Ramos (cell line): ENCODE measurements around the gene RPUSD3.

Experiments used
- in situ Hi-C: fragments of 300-500 bp; cut with MboI; formaldehyde crosslinking; loops from one replicate; pipeline ENCODE4 v1.14.3; 2022; ENCODE audit warnings: low sequenced_read_pairs; ENCODE audit not compliant: unreplicated experiment

Gene RPUSD3

DNA sequence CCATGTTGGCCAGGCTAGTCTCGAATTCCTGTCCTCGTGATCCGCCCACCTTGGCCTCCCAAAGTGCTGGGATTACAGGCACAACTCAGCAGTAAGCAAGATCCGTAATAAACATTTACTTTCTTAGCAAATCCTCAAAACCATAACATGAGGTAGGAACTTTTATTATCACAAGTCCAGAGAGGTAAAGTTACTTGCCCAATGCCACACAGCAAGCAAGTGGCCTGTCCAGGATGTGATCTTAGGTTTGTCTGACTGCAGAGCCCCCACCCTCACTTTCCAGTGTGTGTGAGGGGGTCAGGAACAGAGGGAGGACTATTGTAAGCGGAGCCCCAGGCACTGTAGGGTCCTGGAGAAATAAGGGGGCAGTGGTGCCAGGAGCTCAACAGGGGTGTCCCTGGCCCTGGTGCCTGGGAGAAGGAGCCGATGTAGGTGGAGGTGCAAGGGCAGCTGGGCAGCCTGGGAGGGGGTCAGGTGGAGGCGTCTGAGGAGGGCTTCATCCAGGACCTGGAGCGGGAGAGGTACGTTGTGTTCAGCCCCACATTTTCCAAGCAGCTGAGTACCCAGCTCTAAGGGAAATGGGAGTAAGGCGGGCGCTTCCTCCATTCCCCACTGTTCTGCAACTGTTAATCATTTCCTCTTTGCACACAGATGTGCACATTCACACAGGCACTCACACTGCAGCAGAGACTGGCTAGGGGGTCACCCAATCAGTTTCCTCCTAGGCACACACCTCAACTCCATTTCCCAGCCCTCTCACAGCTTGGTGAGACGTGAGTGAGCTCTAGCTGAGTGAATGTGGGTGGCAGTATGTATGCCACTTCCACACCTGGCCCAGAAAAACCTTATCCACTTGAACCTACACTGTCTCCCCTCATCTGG, 5.9 kb downstream of the RPUSD3 start:
- in situ Hi-C loops: no loop called here

GRCh38 chr3:9834520-9835380, 9.1 kb downstream of the RPUSD3 start:
- in situ Hi-C loops: no loop called here

GRCh38 chr3:9833078-9833477, 10.7 kb downstream of the RPUSD3 start:
- in situ Hi-C loops: no loop called here

- in situ Hi-C loops: no loop called here
Measured at GRCh38 chr3:9831253-9831652, 12.6 kb downstream of the RPUSD3 start.

- in situ Hi-C loops: no loop called here
Measured at GRCh38 chr3:9828801-9829755, 14.7 kb downstream of the RPUSD3 start.

- in situ Hi-C loops: no loop called here
Measured at GRCh38 chr3:9826815-9827573, 16.8 kb downstream of the RPUSD3 start.

- in situ Hi-C loops: no loop called here
Measured at GRCh38 chr3:9825451-9826040, 18.3 kb downstream of the RPUSD3 start.

- in situ Hi-C loops: no loop called here
Measured at GRCh38 chr3:9820946-9821345, 22.9 kb downstream of the RPUSD3 start.

GRCh38 chr3:9820543-9820942, 23.3 kb downstream of the RPUSD3 start:
- in situ Hi-C loops: no loop called here

DNA sequence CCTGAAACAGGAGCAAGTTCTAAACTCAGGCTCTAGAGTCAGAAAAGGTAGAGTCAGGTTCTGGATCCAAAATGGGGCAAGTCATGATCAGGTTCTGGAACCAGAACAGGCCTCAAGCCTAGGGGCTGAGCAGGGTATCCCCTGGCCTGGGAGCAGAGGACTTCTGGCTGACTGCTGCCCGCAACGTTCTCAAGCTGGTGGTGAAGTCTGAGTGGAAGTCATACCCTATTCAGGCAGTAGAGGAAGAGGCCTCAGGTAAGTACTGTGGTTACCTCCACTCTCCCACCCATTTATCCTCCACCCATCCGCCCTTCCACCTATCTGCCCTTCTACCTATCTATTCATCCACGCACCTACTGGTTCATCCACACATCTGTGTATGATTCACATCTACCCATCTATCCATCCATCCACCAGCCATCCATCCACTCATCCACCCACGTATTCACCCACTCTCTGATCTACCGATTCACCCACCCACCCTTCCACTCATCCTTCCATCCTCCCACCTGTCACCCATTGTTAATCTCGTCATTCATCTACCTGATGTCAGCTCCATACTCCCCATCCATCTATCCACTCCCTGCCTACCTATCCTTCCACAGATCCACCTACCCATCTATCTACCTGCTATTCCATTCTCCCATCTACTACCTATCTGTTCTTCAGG, 25.0 kb downstream of the RPUSD3 start:
- in situ Hi-C loops: no loop called here

GRCh38 chr3:9817436-9817835, 26.4 kb downstream of the RPUSD3 start:
- in situ Hi-C loops: no loop called here

DNA sequence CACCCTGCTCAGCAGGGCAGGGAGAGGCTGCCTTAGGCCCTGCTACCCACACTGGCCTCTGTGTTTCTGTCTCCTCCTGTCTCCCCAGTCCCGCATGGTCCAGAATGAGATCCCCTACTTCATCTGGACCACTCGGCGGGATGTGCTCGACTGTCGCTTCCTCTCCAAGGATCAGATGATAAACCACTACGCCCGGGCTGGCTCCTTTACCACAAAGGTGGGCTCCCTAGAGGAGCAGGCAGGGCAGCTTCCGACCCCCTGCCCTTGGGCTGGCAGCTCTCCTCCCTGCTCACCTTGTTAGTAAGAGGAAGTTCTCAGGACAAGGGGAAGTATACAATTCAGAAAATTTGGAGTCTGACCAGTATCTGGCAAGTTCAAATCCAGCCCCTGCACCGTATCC, 27.8 kb downstream of the RPUSD3 start:
- in situ Hi-C loops: no loop called here

DNA sequence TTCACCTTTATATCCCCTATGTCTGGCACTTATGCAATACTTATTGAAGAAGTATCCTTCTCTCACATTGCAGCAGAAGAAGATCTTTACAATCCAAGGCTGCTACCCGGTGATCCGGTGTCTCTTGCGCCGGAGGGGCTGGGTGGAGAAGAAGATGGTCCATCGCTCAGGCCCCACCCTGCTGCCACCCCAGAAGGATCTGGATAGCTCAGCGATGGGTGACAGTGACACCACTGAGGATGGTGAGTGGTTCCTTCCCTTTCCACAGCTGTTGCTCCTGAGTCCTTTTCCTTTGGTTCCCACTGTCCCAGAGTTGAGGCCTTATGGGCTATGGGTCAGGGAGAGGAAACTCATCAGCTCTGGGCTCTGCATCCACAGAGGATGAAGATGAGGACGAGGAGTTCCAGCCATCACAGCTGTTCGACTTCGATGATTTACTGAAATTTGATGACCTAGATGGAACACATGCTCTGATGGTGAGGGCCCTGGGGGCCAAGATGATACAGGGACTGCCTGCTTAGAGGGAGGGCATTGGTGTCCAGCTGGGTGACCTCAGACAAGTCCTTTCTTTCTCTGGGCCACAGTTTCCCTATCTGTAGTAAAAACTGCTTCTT, 30.8 kb downstream of the RPUSD3 start:
- in situ Hi-C loops: no loop called here

- in situ Hi-C loops: no loop called here
Measured at GRCh38 chr3:9810846-9811245, 33.0 kb downstream of the RPUSD3 start.

DNA sequence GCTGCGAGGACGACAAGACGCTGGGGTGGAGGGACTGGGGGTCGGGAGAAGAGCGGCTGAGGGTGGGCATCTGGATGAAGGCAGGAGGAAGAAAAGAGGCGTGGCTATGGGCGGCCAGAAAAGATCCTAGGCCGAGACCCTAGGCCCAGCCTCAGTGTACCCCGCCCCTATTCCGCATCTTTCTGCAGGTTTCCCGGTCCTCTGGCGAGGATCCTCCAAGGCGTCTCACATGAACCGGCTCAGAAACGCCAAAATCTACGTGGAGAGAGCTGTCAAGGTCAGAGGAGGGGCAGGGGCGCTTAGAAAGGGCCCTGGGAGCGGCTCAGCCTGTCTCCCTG, 33.4 kb downstream of the RPUSD3 start:
- in situ Hi-C loops: no loop called here

DNA sequence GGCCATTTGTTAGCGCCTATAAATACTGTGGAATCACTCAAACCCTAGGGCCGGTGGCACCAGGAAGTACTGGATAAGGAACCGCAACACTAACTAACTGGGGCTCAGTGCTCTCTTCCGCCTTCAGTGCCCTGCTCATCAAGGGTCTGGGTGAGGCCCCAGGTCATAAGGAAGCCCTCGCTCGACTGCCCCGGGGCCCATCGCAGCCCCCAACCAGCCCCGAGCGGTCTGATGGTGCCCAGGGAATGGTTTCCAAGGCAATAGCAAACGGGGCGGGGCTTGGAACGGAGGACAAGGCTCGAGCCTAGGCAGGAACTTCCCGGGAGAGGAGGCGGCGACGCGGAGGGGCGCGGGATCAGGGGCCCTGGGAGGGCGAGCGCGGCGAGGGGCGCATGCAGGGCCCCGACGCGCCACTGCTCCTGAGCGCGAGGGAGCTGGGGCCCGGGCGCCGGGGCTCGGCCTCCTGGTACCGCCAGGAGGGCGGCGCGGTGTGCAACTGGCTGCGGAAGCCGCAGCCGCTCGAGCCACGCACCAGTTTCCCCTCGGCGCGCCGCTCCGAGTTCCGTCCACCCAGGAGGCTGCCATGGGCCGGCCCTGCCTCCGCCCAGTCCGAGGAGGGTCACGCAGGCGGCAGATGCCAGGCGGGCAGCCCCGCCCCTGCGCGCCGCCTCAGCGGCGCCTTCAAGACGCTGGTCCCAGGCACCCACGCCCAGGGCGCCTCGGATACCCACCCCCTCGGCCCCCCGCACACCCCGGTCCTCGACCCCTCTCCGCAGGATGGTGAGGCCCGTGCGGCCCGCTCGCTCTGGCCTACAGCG, 34.0 kb downstream of the RPUSD3 start, which contains the start of gene TTLL3:
Gene TTLL3, plus strand, starts transcription at position 648 of the 818 bp plus-strand sequence. CDS start 400 bp downstream, outside the sequence.
- in situ Hi-C loops: no loop called here

DNA sequence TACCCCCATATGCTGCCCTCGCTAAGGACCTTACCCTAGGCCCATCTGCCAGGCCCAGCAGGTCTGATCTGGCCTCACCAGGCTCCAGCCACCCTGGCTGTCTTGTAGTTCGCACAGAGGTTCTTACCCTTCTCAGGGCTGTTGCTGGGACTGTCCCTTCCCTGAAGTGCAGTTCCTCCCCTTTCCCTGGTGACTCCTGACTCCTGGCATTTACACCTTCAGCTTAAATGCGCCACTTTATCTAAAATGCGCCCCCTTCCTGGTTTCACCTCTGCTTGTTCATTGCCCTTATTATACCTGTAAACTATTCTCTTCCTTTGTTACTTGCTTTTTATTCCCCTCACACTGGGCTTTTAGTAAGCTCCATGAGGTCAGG, 34.6 kb downstream of the RPUSD3 start:
- in situ Hi-C loops: no loop called here
